Heart left ventricle (tissue), 13 donors: ENCODE measurements around the gene GRIA3.

Experiments
- CTCF ChIP-seq, 12 donors: fragments of 200-600 bp; sonication (generic) in 4 of 12; IDR thresholded peaks; one replicate each; pipeline versions ENCODE4 v1.5.0 to v1.8.0; 2018 to 2022; ENCODE audit warnings: antibody characterized with exemption in 12 of 12, mild to moderate bottlenecking in 5 of 12
- POLR2A ChIP-seq, 2 donors: fragments of 450-650 bp; IDR thresholded peaks; one replicate each; pipeline ENCODE4 v1.6.1; 2017; ENCODE audit warnings: antibody characterized with exemption in 2 of 2, mild to moderate bottlenecking in 2 of 2, moderate library complexity in 2 of 2
- donor health status: ischemic (EF 13 %, LVEDD 7.1; RV severe dilation, severe dysfunction).
- donor health status: DM: no; HTN: yes; CAD: no.
- donor health status: DM: no; HTN: no; CAD: no.
- donor health status: ischemic (EF 25% LVEDD 6.9; RV normal size, moderate dysfunction).
- donor health status: ischemic (EF 25% LVEDD 5.7; RV mildly dilated, moderate dysfunction).
- donor health status: ischemic (EF 35%, LVEDD 5.7; RV mildly dilated, moderate dysfunction).
- donor health status: nonischemic (EF 11% LVEDD 7.7; RV severe dilation, severe dysfunction).
- donor health status: DM: yes; HTN: yes; CAD: no.
- donor health status: PGD.
- donor health status: ischemic (EF 29% LVEDD 5.4; RV normal size, mild dysfunction).
- donor health status: nonischemic (EF 23%, LVEDD 6.1; RV moderate dilation, normal function).

GRCh38 chrX:123184866-123185276, 793 bp downstream of the GRIA3 start:
- TF ChIP-seq POLR2A (IDR thresholded peaks at IDR 0.05) (no peak), CTCF (IDR thresholded peaks at IDR 0.05) (no peak)
